GM23338 (cell line): ENCODE results near the gene OSBPL10. TPM values are rescaled to one million over a fixed set of nuclear protein-coding genes. Genes with fewer than 3 reads are reported as not detected.
A peak's percentile ranks its signal among the peaks of the same experiment; 100 is the strongest.

Experiments
- ATAC-seq: fragments of 200-7000 bp; cut with Tn5 transposase; 3 replicates; pipeline ENCODE4 v1.9.1; 2020
- DNase-seq: peaks from one replicate; pipeline ENCODE4 v3.0.0-alpha.2; 2015; ENCODE audit warnings: low spot score
- H2AFZ ChIP-seq: fragments of 200-600 bp; sonication (generic); 2 replicates; pipeline ENCODE4 v1.8.0; 2016; ENCODE audit warnings: antibody characterized with exemption, mild to moderate bottlenecking, moderate library complexity
- H3F3A ChIP-seq: fragments of 200-600 bp; sonication (generic); replicated peaks from 2 replicates; pipeline ENCODE4 v1.8.0; 2017; ENCODE audit warnings: antibody characterized with exemption, mixed run types, low read depth
- H3K27ac ChIP-seq: fragments of 200-600 bp; sonication (generic); 2 replicates; pipeline ENCODE4 v1.6.1; 2016; ENCODE audit warnings: low read depth
- H3K27me3 ChIP-seq: fragments of 200-600 bp; sonication (generic); 2 replicates; pipeline ENCODE4 v1.8.0; 2016; ENCODE audit warnings: mild to moderate bottlenecking, mixed run types, moderate library complexity; ENCODE audit not compliant: insufficient read depth
- H3K36me3 ChIP-seq: fragments of 200-600 bp; sonication (generic); 2 replicates; pipeline ENCODE4 v1.8.0; 2016; ENCODE audit warnings: mild to moderate bottlenecking; ENCODE audit not compliant: insufficient read depth
- H3K4me1 ChIP-seq: fragments of 200-600 bp; sonication (generic); 2 replicates; pipeline ENCODE4 v1.8.0; 2016; ENCODE audit warnings: mild to moderate bottlenecking, moderate library complexity; ENCODE audit not compliant: insufficient read depth
- H3K4me2 ChIP-seq: fragments of 200-600 bp; sonication (generic); 2 replicates; pipeline ENCODE4 v1.7.1; 2017; ENCODE audit warnings: mixed run types
- H3K4me3 ChIP-seq: fragments of 200-600 bp; sonication (generic); 2 replicates; pipeline ENCODE4 v1.6.1; 2016; ENCODE audit warnings: mixed run types
- H3K79me2 ChIP-seq: fragments of 200-600 bp; sonication (generic); replicated peaks from 2 replicates; pipeline ENCODE4 v1.8.0; 2017; ENCODE audit warnings: mild to moderate bottlenecking; ENCODE audit not compliant: insufficient read depth
- H3K9me2 ChIP-seq: fragments of 200-600 bp; sonication (generic); 2 replicates; pipeline ENCODE4 v1.8.0; 2017; ENCODE audit not compliant: insufficient read depth
- H4K20me1 ChIP-seq: fragments of 200-600 bp; sonication (generic); replicated peaks from 2 replicates; pipeline ENCODE4 v1.8.0; 2017; ENCODE audit warnings: mild to moderate bottlenecking; ENCODE audit not compliant: insufficient read depth
- H3K27ac Mint-ChIP-seq: 2 replicates; pipeline ENCODE4 v1.8.0; 2020; ENCODE audit warnings: inconsistent platforms, mild to moderate bottlenecking, moderate library complexity, mixed read lengths
- H3K27me3 Mint-ChIP-seq: 3 replicates; pipeline ENCODE4 v1.8.0; 2022; ENCODE audit warnings: low read depth, mild to moderate bottlenecking, moderate library complexity, mixed read lengths, inconsistent platforms; ENCODE audit not compliant: insufficient read depth, poor library complexity
- H3K36me3 Mint-ChIP-seq: 3 replicates; pipeline ENCODE4 v1.8.0; 2021; ENCODE audit warnings: low read depth, mild to moderate bottlenecking, inconsistent platforms, moderate library complexity, mixed read lengths
- H3K4me1 Mint-ChIP-seq: 3 replicates; pipeline ENCODE4 v1.8.0; 2020; ENCODE audit warnings: mild to moderate bottlenecking, inconsistent platforms, mixed read lengths
- H3K4me3 Mint-ChIP-seq: 3 replicates; pipeline ENCODE4 v1.8.0; 2021; ENCODE audit warnings: moderate library complexity, mild to moderate bottlenecking, inconsistent platforms, mixed read lengths
- H3K9me3 Mint-ChIP-seq: 3 replicates; pipeline ENCODE4 v1.8.0; 2020; ENCODE audit warnings: moderate library complexity, mild to moderate bottlenecking, inconsistent platforms, mixed read lengths
- CREB1 ChIP-seq: fragments of 250-450 bp; sonication (Bioruptor Pico); IDR thresholded peaks from 2 replicates; pipeline ENCODE4 v1.5.0; 2020; ENCODE audit warnings: low read depth, mild to moderate bottlenecking, moderate library complexity
- EZH2 ChIP-seq: fragments of 200-600 bp; sonication (generic); IDR thresholded peaks from one replicate; pipeline ENCODE4 v1.8.0; 2017; ENCODE audit warnings: antibody characterized with exemption, mild to moderate bottlenecking, low read depth; ENCODE audit not compliant: unreplicated experiment
- EZH2phosphoT487 ChIP-seq: fragments of 200-600 bp; sonication (generic); IDR thresholded peaks from one replicate; pipeline ENCODE4 v1.8.1; 2018; ENCODE audit warnings: antibody characterized with exemption; ENCODE audit not compliant: unreplicated experiment
- JUNB ChIP-seq: IDR thresholded peaks from one replicate; pipeline ENCODE4 v1.6.1; 2016; ENCODE audit warnings: antibody characterized with exemption; ENCODE audit not compliant: unreplicated experiment
- NANOG ChIP-seq: IDR thresholded peaks from 2 replicates; pipeline ENCODE4 v1.6.1; 2016; ENCODE audit warnings: antibody characterized with exemption, borderline replicate concordance
- POLR2AphosphoS5 ChIP-seq: IDR thresholded peaks from 2 replicates; pipeline ENCODE4 v1.6.1; 2016; ENCODE audit warnings: antibody characterized with exemption, low read depth
- STAT1 ChIP-seq: IDR thresholded peaks from one replicate; pipeline ENCODE4 v1.6.1; 2016; ENCODE audit warnings: antibody characterized with exemption; ENCODE audit not compliant: unreplicated experiment
- ZNF114 ChIP-seq: fragments of 250-450 bp; sonication (Bioruptor Pico); IDR thresholded peaks from 2 replicates; pipeline ENCODE4 v1.5.0; 2020; ENCODE audit warnings: mild to moderate bottlenecking, moderate library complexity
- ZNF331 ChIP-seq: fragments of 250-450 bp; sonication (Bioruptor Pico); IDR thresholded peaks from 2 replicates; pipeline ENCODE4 v1.5.0; 2020; ENCODE audit warnings: low read depth, mild to moderate bottlenecking, moderate library complexity
- polyA plus RNA-seq: library from polyadenylated mRNA; unstranded; fragments of >200 nt; fragmentation: Nextera tagmentation; extraction: Ambion mirVana; gene quantifications from 2 replicates; pipeline ENCODE4 v1.2.1, GENCODE V29; 2016
- total RNA-seq: library from RNA; depleted of rRNA; stranded (reverse); fragments of >200 nt; shearing (Covaris generic); gene quantifications from 2 replicates; pipeline ENCODE4 v1.2.3, GENCODE V29; 2014
- TF ChIP-seq, protein P1 (sequence below): fragments of 250-450 bp; sonication (Bioruptor Pico); IDR thresholded peaks from 2 replicates; pipeline ENCODE4 v1.5.0; 2020; ENCODE audit warnings: mild to moderate bottlenecking, moderate library complexity
- TF ChIP-seq, protein P2 (sequence below), 2 experiments: fragments of 200-600 bp in 1 of 2; sonication (generic) in 1 of 2; conservative IDR thresholded peaks; 2 replicates each; pipeline versions ENCODE4 v1.5.1 to v1.6.1; 2016 to 2017; ENCODE audit warnings: antibody characterized with exemption in 2 of 2, low read depth in 2 of 2, mild to moderate bottlenecking in 2 of 2, moderate library complexity in 1 of 2
- TF ChIP-seq, protein P3 (sequence below): IDR thresholded peaks from one replicate; pipeline ENCODE4 v1.6.1; 2018; ENCODE audit warnings: antibody characterized with exemption; ENCODE audit not compliant: unreplicated experiment
- TF ChIP-seq, protein P4 (sequence below): IDR thresholded peaks from 2 replicates; pipeline ENCODE4 v1.6.1; 2016; ENCODE audit warnings: antibody characterized with exemption

Gene OSBPL10
- total and polyA plus RNA-seq, 2 experiments from 2014 or later = 23.8 to 149 TPM

DNA sequence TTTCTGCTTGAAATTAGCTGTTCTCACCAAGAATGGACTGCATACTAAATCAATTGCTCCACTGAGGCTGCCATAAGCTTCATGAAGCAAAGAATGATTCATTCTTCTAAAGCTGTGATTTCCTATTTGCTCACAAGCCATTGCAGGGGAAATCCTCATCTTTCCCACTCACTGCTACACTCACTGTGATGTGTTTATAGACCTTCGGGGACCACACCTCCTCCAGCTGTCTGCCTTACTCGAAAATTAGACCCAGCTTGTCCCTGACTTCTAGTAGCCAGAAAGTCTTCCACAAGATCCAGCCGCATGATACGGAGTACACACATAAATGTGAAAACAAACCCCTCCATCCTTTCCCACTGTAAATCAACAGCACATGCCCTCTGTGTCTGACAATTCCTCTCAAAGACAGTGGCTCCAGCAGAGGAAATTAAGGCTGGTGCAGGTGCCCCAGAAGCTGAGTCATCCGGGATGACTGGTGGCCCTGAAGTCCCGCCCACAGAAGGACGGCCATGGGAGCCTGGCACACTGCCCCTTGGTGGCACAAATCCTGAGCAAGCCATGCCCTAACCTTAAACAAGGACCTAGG lies 276.4 kb downstream of the OSBPL10 start:
- Histone ChIP-seq H3K4me2 (no peak overlapping the region), H2AFZ (no peak overlapping the region), H3K27ac (no peak overlapping the region), H3F3A (no peaks in the 10 kb centered on the region), H3K9me2 (no peaks in the 10 kb centered on the region; the same call in 1 of the 2 replicates), H3K79me2 (peaks cover 26% of the 10 kb centered on the region), H4K20me1 (0 out of 2 replicates have a peak, but pooled peaks cover 5% of the 10 kb centered on the region), H3K4me3 (no peak overlapping the region), H3K27me3 (no peaks in the 10 kb centered on the region), H3K36me3 (peaks cover 13% of the 10 kb centered on the region; the same call in 1 of the 2 replicates), H3K4me1 (0 out of 2 replicates have a peak, but pooled peaks cover 3% of the 10 kb centered on the region)
- H3K27me3 Mint-ChIP-seq = peaks cover 7% of the 10 kb centered on the region
- TF ChIP-seq JUNB = no peak
- TF ChIP-seq, protein P1, sequence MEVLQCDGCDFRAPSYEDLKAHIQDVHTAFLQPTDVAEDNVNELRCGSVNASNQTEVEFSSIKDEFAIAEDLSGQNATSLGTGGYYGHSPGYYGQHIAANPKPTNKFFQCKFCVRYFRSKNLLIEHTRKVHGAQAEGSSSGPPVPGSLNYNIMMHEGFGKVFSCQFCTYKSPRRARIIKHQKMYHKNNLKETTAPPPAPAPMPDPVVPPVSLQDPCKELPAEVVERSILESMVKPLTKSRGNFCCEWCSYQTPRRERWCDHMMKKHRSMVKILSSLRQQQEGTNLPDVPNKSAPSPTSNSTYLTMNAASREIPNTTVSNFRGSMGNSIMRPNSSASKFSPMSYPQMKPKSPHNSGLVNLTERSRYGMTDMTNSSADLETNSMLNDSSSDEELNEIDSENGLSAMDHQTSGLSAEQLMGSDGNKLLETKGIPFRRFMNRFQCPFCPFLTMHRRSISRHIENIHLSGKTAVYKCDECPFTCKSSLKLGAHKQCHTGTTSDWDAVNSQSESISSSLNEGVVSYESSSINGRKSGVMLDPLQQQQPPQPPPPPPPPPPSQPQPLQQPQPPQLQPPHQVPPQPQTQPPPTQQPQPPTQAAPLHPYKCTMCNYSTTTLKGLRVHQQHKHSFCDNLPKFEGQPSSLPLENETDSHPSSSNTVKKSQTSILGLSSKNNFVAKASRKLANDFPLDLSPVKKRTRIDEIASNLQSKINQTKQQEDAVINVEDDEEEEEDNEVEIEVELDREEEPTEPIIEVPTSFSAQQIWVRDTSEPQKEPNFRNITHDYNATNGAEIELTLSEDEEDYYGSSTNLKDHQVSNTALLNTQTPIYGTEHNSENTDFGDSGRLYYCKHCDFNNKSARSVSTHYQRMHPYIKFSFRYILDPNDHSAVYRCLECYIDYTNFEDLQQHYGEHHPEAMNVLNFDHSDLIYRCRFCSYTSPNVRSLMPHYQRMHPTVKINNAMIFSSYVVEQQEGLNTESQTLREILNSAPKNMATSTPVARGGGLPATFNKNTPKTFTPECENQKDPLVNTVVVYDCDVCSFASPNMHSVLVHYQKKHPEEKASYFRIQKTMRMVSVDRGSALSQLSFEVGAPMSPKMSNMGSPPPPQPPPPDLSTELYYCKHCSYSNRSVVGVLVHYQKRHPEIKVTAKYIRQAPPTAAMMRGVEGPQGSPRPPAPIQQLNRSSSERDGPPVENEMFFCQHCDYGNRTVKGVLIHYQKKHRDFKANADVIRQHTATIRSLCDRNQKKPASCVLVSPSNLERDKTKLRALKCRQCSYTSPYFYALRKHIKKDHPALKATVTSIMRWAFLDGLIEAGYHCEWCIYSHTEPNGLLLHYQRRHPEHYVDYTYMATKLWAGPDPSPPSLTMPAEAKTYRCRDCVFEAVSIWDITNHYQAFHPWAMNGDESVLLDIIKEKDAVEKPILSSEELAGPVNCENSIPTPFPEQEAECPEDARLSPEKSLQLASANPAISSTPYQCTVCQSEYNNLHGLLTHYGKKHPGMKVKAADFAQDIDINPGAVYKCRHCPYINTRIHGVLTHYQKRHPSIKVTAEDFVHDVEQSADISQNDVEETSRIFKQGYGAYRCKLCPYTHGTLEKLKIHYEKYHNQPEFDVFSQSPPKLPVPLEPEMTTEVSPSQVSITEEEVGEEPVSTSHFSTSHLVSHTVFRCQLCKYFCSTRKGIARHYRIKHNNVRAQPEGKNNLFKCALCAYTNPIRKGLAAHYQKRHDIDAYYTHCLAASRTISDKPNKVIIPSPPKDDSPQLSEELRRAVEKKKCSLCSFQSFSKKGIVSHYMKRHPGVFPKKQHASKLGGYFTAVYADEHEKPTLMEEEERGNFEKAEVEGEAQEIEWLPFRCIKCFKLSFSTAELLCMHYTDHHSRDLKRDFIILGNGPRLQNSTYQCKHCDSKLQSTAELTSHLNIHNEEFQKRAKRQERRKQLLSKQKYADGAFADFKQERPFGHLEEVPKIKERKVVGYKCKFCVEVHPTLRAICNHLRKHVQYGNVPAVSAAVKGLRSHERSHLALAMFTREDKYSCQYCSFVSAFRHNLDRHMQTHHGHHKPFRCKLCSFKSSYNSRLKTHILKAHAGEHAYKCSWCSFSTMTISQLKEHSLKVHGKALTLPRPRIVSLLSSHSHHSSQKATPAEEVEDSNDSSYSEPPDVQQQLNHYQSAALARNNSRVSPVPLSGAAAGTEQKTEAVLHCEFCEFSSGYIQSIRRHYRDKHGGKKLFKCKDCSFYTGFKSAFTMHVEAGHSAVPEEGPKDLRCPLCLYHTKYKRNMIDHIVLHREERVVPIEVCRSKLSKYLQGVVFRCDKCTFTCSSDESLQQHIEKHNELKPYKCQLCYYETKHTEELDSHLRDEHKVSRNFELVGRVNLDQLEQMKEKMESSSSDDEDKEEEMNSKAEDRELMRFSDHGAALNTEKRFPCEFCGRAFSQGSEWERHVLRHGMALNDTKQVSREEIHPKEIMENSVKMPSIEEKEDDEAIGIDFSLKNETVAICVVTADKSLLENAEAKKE (CRISPR knock-in tag) = no peak
- no peak for TF ChIP-seq EZH2phosphoT487
- no peak for TF ChIP-seq ZNF114
- TF ChIP-seq, protein P2, sequence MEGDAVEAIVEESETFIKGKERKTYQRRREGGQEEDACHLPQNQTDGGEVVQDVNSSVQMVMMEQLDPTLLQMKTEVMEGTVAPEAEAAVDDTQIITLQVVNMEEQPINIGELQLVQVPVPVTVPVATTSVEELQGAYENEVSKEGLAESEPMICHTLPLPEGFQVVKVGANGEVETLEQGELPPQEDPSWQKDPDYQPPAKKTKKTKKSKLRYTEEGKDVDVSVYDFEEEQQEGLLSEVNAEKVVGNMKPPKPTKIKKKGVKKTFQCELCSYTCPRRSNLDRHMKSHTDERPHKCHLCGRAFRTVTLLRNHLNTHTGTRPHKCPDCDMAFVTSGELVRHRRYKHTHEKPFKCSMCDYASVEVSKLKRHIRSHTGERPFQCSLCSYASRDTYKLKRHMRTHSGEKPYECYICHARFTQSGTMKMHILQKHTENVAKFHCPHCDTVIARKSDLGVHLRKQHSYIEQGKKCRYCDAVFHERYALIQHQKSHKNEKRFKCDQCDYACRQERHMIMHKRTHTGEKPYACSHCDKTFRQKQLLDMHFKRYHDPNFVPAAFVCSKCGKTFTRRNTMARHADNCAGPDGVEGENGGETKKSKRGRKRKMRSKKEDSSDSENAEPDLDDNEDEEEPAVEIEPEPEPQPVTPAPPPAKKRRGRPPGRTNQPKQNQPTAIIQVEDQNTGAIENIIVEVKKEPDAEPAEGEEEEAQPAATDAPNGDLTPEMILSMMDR (conservative IDR thresholded peaks at IDR 0.05; ENCODE audit: low read depth in 2 of 2) = no peak
- no peak for TF ChIP-seq ZNF331
- TF ChIP-seq STAT1 = no peak
- TF ChIP-seq POLR2AphosphoS5 = no peak
- TF ChIP-seq EZH2 = no peak
- TF ChIP-seq, protein P3, sequence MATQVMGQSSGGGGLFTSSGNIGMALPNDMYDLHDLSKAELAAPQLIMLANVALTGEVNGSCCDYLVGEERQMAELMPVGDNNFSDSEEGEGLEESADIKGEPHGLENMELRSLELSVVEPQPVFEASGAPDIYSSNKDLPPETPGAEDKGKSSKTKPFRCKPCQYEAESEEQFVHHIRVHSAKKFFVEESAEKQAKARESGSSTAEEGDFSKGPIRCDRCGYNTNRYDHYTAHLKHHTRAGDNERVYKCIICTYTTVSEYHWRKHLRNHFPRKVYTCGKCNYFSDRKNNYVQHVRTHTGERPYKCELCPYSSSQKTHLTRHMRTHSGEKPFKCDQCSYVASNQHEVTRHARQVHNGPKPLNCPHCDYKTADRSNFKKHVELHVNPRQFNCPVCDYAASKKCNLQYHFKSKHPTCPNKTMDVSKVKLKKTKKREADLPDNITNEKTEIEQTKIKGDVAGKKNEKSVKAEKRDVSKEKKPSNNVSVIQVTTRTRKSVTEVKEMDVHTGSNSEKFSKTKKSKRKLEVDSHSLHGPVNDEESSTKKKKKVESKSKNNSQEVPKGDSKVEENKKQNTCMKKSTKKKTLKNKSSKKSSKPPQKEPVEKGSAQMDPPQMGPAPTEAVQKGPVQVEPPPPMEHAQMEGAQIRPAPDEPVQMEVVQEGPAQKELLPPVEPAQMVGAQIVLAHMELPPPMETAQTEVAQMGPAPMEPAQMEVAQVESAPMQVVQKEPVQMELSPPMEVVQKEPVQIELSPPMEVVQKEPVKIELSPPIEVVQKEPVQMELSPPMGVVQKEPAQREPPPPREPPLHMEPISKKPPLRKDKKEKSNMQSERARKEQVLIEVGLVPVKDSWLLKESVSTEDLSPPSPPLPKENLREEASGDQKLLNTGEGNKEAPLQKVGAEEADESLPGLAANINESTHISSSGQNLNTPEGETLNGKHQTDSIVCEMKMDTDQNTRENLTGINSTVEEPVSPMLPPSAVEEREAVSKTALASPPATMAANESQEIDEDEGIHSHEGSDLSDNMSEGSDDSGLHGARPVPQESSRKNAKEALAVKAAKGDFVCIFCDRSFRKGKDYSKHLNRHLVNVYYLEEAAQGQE = no peak
- TF ChIP-seq CREB1 (CRISPR knock-in tag) = no peak
- TF ChIP-seq, protein P4, sequence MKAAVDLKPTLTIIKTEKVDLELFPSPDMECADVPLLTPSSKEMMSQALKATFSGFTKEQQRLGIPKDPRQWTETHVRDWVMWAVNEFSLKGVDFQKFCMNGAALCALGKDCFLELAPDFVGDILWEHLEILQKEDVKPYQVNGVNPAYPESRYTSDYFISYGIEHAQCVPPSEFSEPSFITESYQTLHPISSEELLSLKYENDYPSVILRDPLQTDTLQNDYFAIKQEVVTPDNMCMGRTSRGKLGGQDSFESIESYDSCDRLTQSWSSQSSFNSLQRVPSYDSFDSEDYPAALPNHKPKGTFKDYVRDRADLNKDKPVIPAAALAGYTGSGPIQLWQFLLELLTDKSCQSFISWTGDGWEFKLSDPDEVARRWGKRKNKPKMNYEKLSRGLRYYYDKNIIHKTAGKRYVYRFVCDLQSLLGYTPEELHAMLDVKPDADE = no peak
- TF ChIP-seq NANOG = no peak
- H3K27ac Mint-ChIP-seq = peak overlapping the region; percentile 25
- H3K4me3 Mint-ChIP-seq = no peak overlapping the region
- peaks cover 18% of the 10 kb centered on the region for H3K4me1 Mint-ChIP-seq
- H3K36me3 Mint-ChIP-seq = peaks cover 32% of the 10 kb centered on the region
- no peak for ATAC-seq
- DNase-seq = no peak
- no peaks in the 10 kb centered on the region for H3K9me3 Mint-ChIP-seq
